Measurements from ENCODE around the gene IFNA13.
A peak's percentile ranks its signal among the peaks of the same experiment; 100 is the strongest.

DNA sequence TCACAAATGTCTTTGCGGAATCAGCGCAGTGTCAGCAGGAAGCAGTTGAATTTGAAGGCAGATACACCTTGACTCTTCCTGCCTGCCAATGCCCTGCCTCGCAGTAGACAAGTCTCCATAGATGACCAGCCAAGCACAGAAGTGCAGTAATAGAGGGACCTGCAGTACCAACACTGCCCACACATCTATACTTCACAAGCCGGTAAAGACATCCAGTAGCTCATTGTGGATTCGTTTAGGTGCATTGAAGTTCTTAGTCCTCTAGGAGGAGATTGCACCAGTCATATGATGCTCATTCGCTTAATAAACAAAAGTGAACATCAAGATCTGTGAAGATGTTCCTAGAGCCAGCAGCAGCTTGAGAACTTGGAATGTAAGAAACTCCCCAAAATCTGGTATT lies 24.4 kb upstream of the IFNA13 start:
- TF ChIP-seq, protein P1, sequence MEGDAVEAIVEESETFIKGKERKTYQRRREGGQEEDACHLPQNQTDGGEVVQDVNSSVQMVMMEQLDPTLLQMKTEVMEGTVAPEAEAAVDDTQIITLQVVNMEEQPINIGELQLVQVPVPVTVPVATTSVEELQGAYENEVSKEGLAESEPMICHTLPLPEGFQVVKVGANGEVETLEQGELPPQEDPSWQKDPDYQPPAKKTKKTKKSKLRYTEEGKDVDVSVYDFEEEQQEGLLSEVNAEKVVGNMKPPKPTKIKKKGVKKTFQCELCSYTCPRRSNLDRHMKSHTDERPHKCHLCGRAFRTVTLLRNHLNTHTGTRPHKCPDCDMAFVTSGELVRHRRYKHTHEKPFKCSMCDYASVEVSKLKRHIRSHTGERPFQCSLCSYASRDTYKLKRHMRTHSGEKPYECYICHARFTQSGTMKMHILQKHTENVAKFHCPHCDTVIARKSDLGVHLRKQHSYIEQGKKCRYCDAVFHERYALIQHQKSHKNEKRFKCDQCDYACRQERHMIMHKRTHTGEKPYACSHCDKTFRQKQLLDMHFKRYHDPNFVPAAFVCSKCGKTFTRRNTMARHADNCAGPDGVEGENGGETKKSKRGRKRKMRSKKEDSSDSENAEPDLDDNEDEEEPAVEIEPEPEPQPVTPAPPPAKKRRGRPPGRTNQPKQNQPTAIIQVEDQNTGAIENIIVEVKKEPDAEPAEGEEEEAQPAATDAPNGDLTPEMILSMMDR (conservative IDR thresholded peaks at IDR 0.05 in 1 of 2, IDR thresholded peaks at IDR 0.05 in 1 of 2; ENCODE audit: low read depth in 1 of 2, low read length in 2 of 2): peak in 1 of 2 donors; percentile 5
- no peak for TF ChIP-seq EZH2 (IDR thresholded peaks at IDR 0.05; ENCODE audit: low read length, missing control alignments)

All from fibroblast of lung (primary cell).